ENCODE results near the gene LSAMP. TPM values are rescaled to one million over a fixed set of nuclear protein-coding genes. Genes with fewer than 3 reads are reported as not detected.

LSAMP gene
- total RNA-seq, 4 donors from 2014 or later, result 0.30 to 5.5 (median 1.4) TPM

DNA sequence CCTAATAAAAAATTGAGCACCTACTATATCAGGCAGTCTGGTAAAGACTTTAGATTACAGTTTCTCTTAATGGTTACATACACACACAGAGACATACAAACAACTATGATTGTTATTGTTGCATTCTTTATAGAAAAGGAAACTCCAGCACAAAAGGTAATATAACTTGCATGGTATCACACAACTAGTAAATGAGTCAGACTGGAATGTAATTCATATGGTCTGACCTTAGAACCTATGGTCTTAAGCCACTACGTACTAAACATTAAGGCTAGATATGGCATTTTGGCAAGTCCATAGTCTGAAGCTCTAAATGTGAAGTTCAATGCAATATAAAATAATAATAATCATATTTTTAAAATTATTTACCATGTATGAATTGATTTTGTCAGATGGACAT, 380.6 kb downstream of the LSAMP start:
- 81 to 100% methylated on average over 1 of the region's 1 CpG for WGBS, 2 donors
- no peak overlapping the region for H3K27ac ChIP-seq

DNA sequence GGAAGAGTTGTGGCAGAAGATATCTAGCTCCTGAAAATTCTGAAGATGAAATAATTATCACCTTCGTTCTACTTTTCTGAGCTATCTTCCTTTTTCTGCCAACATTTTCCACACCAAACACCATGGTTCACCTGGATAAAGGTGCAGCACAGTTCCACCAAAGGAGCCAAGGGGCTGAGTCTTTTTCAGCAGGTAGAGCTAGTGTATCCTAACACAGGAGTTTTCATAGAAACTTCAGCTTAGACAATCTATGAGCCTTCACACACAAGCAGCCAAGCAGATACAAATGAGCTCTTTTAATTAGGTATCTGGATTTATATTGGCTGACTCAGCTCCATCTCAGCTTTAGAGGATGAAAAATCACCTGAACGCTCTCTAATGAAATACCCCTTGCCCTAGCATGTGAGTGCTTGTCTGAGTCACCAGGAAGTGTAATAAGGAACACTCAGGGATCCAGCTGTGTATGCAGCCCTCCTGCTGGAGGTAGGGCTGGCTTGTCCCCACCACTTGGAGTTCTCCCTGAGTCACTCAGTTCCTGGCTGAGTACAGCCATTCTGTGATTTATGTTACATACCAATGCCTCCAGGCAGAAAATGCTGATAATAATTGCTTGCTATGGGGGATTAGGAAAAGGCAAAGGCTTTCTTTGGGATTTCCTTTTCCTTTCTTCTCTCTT, 385.7 kb downstream of the LSAMP start:
- WGBS, 2 donors, result 33 to 57% methylated on average over 1 to 2 of the region's 2 CpGs
- Histone ChIP-seq H3K36me3 (no peaks in the 10 kb centered on the region), H3K27me3 (no peaks in the 10 kb centered on the region), H3K9me3 (no peaks in the 10 kb centered on the region), H3K27ac (no peak overlapping the region), H3K4me1 (peaks cover 0 to 7% (median 0%) of the 10 kb centered on the region in 3 donors), H3K4me3 (no peak overlapping the region)
- DNase-seq, result no peak
- TF ChIP-seq, protein P1, sequence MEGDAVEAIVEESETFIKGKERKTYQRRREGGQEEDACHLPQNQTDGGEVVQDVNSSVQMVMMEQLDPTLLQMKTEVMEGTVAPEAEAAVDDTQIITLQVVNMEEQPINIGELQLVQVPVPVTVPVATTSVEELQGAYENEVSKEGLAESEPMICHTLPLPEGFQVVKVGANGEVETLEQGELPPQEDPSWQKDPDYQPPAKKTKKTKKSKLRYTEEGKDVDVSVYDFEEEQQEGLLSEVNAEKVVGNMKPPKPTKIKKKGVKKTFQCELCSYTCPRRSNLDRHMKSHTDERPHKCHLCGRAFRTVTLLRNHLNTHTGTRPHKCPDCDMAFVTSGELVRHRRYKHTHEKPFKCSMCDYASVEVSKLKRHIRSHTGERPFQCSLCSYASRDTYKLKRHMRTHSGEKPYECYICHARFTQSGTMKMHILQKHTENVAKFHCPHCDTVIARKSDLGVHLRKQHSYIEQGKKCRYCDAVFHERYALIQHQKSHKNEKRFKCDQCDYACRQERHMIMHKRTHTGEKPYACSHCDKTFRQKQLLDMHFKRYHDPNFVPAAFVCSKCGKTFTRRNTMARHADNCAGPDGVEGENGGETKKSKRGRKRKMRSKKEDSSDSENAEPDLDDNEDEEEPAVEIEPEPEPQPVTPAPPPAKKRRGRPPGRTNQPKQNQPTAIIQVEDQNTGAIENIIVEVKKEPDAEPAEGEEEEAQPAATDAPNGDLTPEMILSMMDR (IDR thresholded peaks at IDR 0.05), result no peak
- no peak for TF ChIP-seq POLR2A (IDR thresholded peaks at IDR 0.05)
- intact Hi-C loops (cut with DNase I), result no loop called here

More for the DNA sequence above, 380.6 kb downstream of the LSAMP start:
- H3K4me3 ChIP-seq, result no peak overlapping the region
- no peaks in the 10 kb centered on the region for H3K9me3 ChIP-seq
- intact Hi-C loops (cut with DNase I), result no loop called here
- DNase-seq, result no peak
- H3K36me3 ChIP-seq, result no peaks in the 10 kb centered on the region
- TF ChIP-seq, protein P1 (IDR thresholded peaks at IDR 0.05), result no peak
- no peak for TF ChIP-seq POLR2A (IDR thresholded peaks at IDR 0.05)
- H3K27me3 ChIP-seq, result no peaks in the 10 kb centered on the region
- H3K4me1 ChIP-seq, result peaks cover 0 to 7% (median 0%) of the 10 kb centered on the region in 3 donors

DNA sequence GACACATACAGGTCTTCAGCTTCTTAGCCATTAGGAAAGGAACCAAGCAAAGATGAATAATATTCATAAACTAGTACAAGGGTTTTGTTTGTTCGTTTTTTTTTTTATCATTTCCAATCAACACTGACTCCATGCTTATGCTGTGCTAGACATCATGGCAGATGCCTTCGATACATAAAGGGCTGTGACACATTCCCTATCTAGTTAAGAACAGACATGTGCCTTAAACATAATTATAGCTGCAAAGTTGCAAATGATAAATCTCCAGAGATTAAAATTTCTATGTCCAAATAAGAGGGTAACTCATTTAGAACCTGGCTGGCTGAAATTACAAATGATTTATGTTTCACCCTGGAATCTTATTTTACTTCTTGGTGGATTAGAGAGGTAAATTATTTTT, 386.4 kb downstream of the LSAMP start:
- no peaks in the 10 kb centered on the region for H3K27me3 ChIP-seq
- no peak overlapping the region for H3K27ac ChIP-seq
- H3K4me1 ChIP-seq, result peaks cover 0 to 7% (median 0%) of the 10 kb centered on the region in 3 donors
- intact Hi-C loops (cut with DNase I), result no loop called here
- no peak overlapping the region for H3K4me3 ChIP-seq
- no peaks in the 10 kb centered on the region for H3K9me3 ChIP-seq
- no peak for DNase-seq
- TF ChIP-seq POLR2A (IDR thresholded peaks at IDR 0.05), result no peak
- TF ChIP-seq, protein P1 (IDR thresholded peaks at IDR 0.05), result no peak
- 77 to 81% methylated on average over 2 of the region's 2 CpGs for WGBS, 2 donors
- no peaks in the 10 kb centered on the region for H3K36me3 ChIP-seq

DNA sequence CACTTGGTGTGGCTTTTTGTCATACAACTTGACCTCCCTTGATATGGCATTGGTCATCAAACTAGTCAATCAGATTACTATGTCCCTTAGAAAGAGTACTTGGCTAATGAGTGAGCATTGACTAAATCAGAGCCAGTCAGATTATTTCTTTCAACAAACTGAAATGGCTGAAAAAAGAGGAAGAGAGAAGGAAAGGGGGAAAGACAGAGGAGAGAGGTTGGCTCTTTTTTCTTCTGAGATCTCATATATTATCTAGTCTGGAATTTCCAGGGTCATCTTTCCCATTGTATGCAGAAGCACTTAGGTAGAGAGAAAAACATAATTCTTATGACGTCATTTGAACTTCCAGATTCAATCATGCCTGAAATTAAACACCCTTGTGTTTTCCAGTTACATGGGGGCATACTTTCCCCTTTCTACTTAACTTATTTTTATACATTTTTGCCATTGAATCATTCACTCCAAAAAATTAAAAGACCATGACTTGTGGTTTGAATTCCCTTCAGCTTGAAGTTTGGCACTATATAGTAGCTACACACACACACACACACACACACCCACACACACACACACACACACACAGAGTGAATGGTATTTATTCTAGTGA, 387.8 kb downstream of the LSAMP start:
- no peak overlapping the region for H3K4me3 ChIP-seq
- H3K36me3 ChIP-seq, result no peaks in the 10 kb centered on the region
- H3K9me3 ChIP-seq, result no peaks in the 10 kb centered on the region
- no peak for DNase-seq
- H3K27me3 ChIP-seq, result no peaks in the 10 kb centered on the region
- TF ChIP-seq POLR2A (IDR thresholded peaks at IDR 0.05), result no peak
- TF ChIP-seq, protein P1 (IDR thresholded peaks at IDR 0.05), result no peak
- H3K27ac ChIP-seq, result no peak overlapping the region
- intact Hi-C loops (cut with DNase I), result no loop called here
- H3K4me1 ChIP-seq, result peaks cover 0 to 7% (median 0%) of the 10 kb centered on the region in 3 donors
- 76 to 79% methylated on average over 1 of the region's 1 CpG for WGBS, 2 donors

DNA sequence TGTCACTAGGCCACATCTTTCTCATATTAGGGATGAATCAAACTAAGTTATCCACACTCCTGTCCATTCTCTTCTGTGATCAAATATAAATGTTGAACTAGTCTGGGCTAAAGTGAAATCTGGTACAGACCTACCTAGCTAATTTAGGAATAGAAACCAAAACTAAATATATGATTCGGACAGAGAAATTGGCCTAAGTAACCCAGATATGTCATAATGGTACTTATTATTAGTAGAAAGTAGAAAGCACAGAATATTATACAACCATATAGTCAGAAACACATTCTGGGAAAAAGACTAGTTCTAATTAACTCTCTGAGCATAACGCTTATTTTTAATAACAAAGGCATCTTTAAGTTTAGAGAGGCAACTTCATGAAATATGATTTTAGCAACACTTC, 389.0 kb downstream of the LSAMP start:
- Histone ChIP-seq H3K4me1 (peaks cover 0 to 8% (median 0%) of the 10 kb centered on the region in 3 donors), H3K36me3 (no peaks in the 10 kb centered on the region), H3K9me3 (no peaks in the 10 kb centered on the region), H3K27me3 (no peaks in the 10 kb centered on the region), H3K27ac (no peak overlapping the region), H3K4me3 (no peak overlapping the region)
- intact Hi-C loops (cut with DNase I), result no loop called here
- TF ChIP-seq POLR2A (IDR thresholded peaks at IDR 0.05), result no peak
- TF ChIP-seq, protein P1 (IDR thresholded peaks at IDR 0.05), result no peak
- DNase-seq, result no peak
- 63 to 80% methylated on average over 2 of the region's 2 CpGs for WGBS, 2 donors

Data from esophagus squamous epithelium (tissue), 5 donors.